CD4-positive, alpha-beta T cell treated with Interleukin-21 for 1 hour (primary cell): ENCODE measurements around the gene METRN.
A peak's percentile ranks its signal among the peaks of the same experiment; 100 is the strongest.

Experiments used
- DNase-seq: peaks from one replicate; pipeline ENCODE4 v3.0.0-alpha.2; 2020

METRN gene

DNA sequence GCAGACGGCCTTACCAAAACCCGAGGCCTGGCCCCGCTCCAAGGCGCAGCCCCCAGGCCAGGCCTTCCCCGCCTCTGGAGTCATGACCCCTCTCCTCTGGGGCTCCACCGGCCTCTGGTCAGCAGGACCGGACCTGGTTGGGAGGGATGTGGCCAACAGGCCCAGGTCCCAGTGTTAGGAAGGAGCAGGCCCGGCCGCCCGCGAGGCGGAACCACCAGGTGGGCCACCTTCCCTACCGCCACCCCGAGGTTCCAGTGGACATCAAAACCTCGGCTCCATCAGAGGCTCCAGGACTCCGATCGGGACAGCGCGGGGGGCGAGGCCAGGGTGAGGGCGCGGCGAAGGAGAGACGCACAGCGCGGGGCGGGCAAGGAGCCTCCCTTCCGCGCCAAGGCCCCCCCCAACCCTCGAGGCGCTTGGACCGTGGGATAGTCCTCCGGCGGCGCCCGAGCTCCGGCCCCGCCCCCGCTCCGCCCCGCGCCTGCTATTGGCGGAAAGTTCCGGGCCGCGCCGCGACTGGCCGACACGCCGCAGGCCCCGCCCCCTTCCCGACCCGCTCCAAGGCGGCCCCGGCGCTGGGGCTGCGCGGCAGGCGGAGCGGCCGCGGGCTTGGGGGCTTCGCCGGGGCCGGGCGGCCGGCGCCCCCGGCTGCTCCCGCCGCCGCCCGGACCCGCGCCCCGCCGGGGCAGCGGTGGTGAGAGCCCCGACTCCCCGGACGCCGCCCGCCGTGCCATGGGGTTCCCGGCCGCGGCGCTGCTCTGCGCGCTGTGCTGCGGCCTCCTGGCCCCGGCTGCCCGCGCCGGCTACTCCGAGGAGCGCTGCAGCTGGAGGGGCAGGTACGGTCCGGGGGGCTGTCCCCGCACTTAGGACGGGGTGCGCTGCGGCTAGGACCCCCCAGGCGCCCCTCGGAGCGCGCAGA, at the start of gene METRN:
TSS of gene METRN (plus strand) at position 561 of the 919 bp plus-strand sequence. CDS start at position 733, 172 bp downstream.
- DNase-seq, result peak; percentile 90

DNA sequence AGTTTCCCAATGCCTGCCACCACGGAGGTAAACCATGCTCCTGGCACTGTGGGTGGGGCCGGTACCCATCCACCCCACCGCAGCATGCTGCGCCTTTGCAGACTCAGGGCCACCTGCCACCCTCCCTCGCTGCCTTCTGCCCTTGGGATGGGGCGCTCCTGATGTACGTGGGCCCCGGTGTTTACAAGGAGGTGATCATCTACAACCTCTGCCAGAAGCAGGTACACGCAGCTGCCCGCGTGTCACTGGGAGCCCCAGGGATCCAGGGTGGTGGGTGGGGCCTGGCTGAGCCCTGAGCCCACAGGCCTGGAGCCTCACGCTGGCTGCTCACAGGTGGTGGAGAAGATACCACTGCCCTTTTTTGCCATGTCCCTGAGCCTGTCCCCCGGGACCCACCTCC, 48.3 kb upstream of the METRN start:
- no peak for DNase-seq

- DNase-seq, result no peak
Measured at GRCh38 chr16:667113-667779, 47.7 kb upstream of the METRN start.

DNA sequence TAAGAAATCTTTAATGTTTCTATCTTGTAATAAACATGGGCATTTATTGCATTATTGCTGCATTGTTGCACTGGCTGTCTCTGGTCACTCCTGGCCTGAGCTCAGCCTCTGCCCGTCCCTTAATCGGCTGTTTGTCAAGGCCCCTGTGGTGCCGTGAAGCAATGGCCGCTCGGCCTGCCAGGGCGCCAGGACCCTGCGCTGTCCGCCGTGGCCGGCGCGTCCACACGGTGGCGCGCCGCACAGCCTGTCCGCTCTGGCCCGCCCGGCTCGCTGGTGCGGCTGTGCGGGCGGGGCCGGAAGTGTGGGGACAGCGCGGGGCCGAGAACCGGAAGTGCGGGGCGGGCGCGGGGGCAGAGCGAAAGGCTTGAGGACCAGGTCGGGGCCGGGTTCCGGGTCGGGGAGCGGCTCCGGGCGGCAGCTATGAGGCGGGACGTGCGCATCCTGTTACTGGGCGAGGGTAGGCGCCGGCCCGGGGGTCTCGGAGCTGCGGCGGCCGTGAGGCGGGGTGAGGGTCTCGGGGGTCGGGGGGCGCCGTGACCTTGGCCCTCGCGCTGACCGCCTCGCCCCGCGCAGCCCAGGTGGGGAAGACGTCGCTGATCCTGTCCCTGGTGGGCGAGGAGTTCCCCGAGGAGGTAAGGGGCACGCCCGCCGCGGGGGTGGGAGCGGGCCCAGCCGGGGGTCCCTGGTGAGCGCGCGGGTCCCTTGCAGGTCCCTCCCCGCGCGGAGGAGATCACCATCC, 47.0 kb upstream of the METRN start, which contains the start of gene RHOT2:
TSS of gene RHOT2 (plus strand) at position 353 of the 739 bp plus-strand sequence. CDS start at position 421, 68 bp downstream.
- DNase-seq, result peak; percentile 93

GRCh38 chr16:668519-669171, 46.3 kb upstream of the METRN start:
- no peak for DNase-seq

GRCh38 chr16:669666-670065, 45.3 kb upstream of the METRN start:
- no peak for DNase-seq

GRCh38 chr16:670485-671352, 44.2 kb upstream of the METRN start:
- DNase-seq, result no peak

GRCh38 chr16:671353-672131, 43.4 kb upstream of the METRN start:
- DNase-seq, result no peak

DNA sequence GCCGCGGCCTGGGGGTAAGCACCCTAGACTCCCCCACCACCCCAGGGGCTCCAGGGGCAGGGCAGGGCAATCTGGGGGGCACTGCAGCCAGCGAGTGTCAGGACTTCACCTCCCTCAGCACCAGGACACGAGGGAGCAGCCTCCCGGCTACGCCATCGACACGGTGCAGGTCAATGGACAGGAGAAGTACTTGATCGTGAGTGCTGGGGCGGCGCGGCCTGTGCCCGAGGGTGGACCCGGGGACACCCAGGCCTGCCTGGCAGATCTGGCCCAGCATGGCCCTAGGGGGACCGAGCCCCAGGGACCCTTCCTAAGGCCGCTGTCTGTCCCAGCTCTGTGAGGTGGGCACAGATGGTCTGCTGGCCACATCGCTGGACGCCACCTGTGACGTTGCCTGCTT, 42.5 kb upstream of the METRN start:
- no peak for DNase-seq

DNA sequence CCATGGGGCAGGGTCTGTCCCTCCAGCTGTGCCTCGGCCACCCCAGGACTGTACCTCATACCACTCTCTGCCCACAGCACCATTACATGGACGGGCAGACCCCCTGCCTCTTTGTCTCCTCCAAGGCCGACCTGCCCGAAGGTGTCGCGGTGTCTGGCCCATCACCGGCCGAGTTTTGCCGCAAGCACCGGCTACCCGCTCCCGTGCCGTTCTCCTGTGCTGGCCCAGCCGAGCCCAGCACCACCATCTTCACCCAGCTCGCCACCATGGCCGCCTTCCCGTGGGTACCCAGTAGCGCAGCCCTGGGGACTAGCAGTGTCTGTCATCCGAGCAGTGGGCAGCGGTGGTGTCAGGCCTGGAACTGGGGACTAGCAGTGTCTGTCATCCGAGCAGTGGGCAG, 42.1 kb upstream of the METRN start:
- DNase-seq, result no peak

DNA sequence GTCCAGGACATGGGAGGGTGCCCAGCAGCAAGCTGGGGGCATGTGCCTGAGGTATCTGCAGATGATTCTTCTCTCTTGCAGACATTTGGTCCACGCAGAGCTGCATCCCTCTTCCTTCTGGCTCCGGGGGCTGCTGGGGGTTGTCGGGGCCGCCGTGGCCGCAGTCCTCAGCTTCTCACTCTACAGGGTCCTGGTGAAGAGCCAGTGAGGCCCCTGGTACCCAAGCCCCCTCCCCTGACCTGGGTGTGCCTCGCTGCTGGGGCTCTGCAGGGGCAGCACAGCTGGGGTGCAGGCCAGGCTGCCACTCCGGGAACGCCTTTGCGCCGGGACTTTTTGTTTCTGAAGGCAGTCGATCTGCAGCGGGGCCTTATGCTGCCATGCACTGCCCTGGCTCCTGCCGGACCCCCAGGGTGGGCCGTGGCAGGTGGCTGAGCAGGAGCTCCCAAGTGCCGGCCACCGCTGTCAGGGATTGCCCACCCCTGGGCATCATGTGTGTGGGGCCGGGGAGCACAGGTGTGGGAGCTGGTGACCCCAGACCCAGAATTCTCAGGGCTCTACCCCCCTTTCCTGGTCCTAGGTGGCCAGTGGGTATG, 41.4 kb upstream of the METRN start:
- DNase-seq, result no peak

- no peak for DNase-seq
Measured at GRCh38 chr16:674214-674881, 40.6 kb upstream of the METRN start.

DNA sequence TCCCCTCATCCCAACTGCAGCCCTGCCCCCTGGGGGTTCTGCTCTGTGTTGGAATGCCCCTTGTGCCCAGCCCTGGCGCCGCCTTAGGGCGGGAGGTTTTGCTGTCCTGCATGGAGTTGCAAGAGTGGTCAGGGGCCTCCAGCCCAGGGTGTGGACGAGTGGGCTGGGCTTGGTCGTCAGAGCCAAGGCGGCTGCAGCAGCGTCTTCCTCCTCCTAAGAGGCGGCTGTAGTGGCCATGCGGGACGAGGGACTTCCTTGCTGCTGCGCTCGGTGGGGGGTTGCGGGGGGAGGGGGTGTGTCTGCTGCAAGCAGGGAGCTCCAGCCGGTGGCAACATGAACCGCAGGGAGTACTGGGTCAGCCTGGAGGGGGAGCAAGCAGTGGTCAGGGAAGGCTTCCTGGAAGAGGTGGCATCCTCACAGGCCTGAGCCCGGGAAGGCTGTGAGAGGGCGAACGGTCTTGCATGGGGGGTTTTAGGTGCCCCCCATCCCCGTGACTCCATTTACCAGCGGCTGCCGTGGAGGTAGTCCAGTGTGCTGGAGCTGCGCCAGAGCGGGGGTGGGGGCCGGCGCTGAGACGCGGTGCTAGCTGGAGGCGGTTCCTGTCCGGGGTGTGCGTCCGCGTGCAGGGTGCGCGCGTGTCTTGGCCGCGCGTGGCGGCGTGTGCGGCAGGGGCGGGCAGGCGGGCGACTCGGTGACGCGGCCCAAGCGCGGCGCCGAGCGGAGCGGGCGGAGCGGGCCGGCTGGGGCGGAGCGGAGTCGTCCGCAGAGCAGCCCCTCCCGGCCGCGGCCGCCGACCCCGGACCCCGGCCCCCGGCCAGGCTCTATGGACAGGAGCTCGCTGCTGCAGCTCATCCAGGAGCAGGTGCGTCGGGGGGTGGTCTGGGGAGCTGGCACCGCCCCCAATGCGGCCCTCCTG, 39.7 kb upstream of the METRN start, which contains the start of gene RHBDL1:
TSS of gene RHBDL1 (plus strand) at position 704 of the 916 bp plus-strand sequence. CDS start at position 824, 120 bp downstream.
- no peak for DNase-seq

DNA sequence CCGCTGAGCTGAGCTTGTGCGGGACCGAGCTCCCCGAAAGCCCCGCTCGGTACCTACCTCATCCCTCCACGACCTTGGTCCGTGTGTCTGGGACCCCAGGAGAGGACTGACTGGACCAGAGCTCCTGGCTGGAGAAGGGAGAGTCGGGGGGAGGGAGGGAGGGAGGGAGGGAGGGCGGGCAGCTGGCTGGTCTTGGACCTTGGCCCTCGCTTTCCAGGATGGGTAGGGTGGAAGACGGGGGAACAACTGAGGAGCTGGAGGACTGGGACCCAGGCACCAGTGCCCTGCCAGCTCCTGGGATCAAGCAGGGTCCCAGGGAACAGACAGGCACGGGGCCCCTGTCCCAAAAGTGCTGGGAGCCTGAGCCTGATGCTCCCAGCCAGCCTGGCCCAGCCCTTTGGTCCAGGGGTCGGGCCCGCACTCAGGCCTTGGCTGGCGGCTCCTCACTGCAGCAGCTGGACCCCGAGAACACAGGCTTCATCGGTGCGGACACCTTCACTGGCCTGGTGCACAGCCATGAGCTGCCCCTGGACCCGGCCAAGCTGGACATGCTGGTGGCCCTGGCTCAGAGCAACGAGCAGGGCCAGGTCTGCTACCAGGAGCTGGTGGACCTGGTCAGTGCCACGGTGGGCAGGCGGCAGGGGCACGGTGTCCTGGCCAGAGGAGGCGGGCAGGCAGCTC, 38.9 kb upstream of the METRN start:
- DNase-seq, result no peak

DNA sequence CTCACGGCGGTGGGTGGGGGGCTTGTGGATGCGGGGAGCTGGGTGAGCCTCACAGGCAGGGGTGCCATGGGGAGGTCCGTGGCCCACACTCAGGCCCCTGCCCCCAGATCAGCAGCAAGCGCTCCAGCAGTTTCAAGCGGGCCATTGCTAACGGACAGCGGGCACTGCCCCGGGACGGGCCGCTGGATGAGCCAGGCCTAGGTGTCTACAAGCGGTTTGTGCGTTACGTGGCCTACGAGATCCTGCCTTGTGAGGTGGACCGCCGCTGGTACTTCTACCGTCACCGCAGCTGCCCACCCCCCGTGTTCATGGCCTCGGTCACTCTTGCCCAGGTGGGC, 38.4 kb upstream of the METRN start:
- DNase-seq, result no peak

GRCh38 chr16:676913-677312, 38.0 kb upstream of the METRN start:
- peak; percentile 56 for DNase-seq

- no peak for DNase-seq
Measured at GRCh38 chr16:677316-678190, 37.4 kb upstream of the METRN start.
